Peyer's patch (tissue), 4 donors: ENCODE measurements around the gene PRSS12. TPM values are rescaled to one million over a fixed set of nuclear protein-coding genes. Genes with fewer than 3 reads are reported as not detected.

ENCODE experiments used
- DNase-seq, 3 donors: peaks; one replicate each; pipeline ENCODE4 v3.0.0-alpha.2; 2017 to 2019
- H3K27ac ChIP-seq, 4 donors: fragments of 200-600 bp; sonication (generic); one replicate each; pipeline ENCODE4 v1.5.1; 2016 to 2019
- H3K27me3 ChIP-seq, 2 donors: fragments of 200-600 bp; sonication (generic); one replicate each; pipeline ENCODE4 v1.5.1; 2019
- H3K36me3 ChIP-seq, 3 donors: fragments of 200-600 bp; sonication (generic); one replicate each; pipeline ENCODE4 v1.5.1; 2016 to 2019
- H3K4me1 ChIP-seq, 4 donors: fragments of 200-600 bp; sonication (generic); one replicate each; pipeline ENCODE4 v1.5.1; 2016 to 2019
- H3K4me3 ChIP-seq, 4 donors: fragments of 200-600 bp; sonication (generic); 1 replicate in 3 of 4; 2 replicates in 1 of 4; pipeline ENCODE4 v1.5.1; 2016 to 2019; ENCODE audit warnings: mild to moderate bottlenecking in 1 of 4
- H3K9me3 ChIP-seq, 4 donors: fragments of 200-600 bp; sonication (generic); one replicate each; pipeline ENCODE4 v1.5.1; 2016 to 2019; ENCODE audit warnings: mild to moderate bottlenecking in 1 of 4
- CTCF ChIP-seq, 6 experiments: fragments of 450-650 bp in 4 of 6; fragments of 200-600 bp in 2 of 6; sonication (generic) in 1 of 6; IDR thresholded peaks; one replicate each; pipeline ENCODE4 v1.5.1; 2017 to 2019; ENCODE audit warnings: antibody characterized with exemption in 6 of 6, mild to moderate bottlenecking in 3 of 6, moderate library complexity in 1 of 6
- POLR2A ChIP-seq, 2 donors: fragments of 450-650 bp; IDR thresholded peaks; one replicate each; pipeline ENCODE4 v1.5.1; 2017; ENCODE audit warnings: antibody characterized with exemption in 2 of 2, mild to moderate bottlenecking in 2 of 2, moderate library complexity in 2 of 2
- total RNA-seq, 4 donors: library from RNA; depleted of rRNA; stranded (reverse); fragments of >200 nt; gene quantifications; one replicate each; pipeline ENCODE4 v1.1.0, GENCODE V29; 2016

The PRSS12 gene
- total RNA-seq, 4 donors from 2014 or later: 23.1 to 71.0 (median 44.1) TPM

GRCh38 chr4:118381902-118382301, 29.1 kb upstream of the PRSS12 start:
- Histone ChIP-seq H3K27me3 (no peaks in the 10 kb centered on the region), H3K4me3 (no peak overlapping the region), H3K4me1 (no peaks in the 10 kb centered on the region), H3K9me3 (no peaks in the 10 kb centered on the region), H3K27ac (no peak overlapping the region), H3K36me3 (no peaks in the 10 kb centered on the region)
- TF ChIP-seq POLR2A (IDR thresholded peaks at IDR 0.05) (no peak), CTCF (IDR thresholded peaks at IDR 0.05) (no peak)
- no peak for DNase-seq

- DNase-seq: no peak
- Histone ChIP-seq H3K4me3 (no peak overlapping the region), H3K36me3 (no peaks in the 10 kb centered on the region), H3K27ac (no peak overlapping the region), H3K27me3 (no peaks in the 10 kb centered on the region), H3K4me1 (no peaks in the 10 kb centered on the region), H3K9me3 (no peaks in the 10 kb centered on the region)
- TF ChIP-seq POLR2A (IDR thresholded peaks at IDR 0.05) (no peak), CTCF (IDR thresholded peaks at IDR 0.05) (no peak)
Measured at GRCh38 chr4:118373614-118374255, 20.9 kb upstream of the PRSS12 start.

- Histone ChIP-seq H3K27me3 (no peaks in the 10 kb centered on the region), H3K4me3 (no peak overlapping the region), H3K9me3 (no peaks in the 10 kb centered on the region), H3K36me3 (no peaks in the 10 kb centered on the region), H3K27ac (no peak overlapping the region), H3K4me1 (no peaks in the 10 kb centered on the region)
- no peak for DNase-seq
- TF ChIP-seq POLR2A (IDR thresholded peaks at IDR 0.05) (no peak), CTCF (IDR thresholded peaks at IDR 0.05) (no peak)
Measured at GRCh38 chr4:118372251-118372650, 19.4 kb upstream of the PRSS12 start.

- no peak overlapping the region for H3K27ac ChIP-seq
- no peaks in the 10 kb centered on the region for H3K27me3 ChIP-seq
- no peak for DNase-seq
- H3K4me1 ChIP-seq: no peaks in the 10 kb centered on the region
- no peaks in the 10 kb centered on the region for H3K9me3 ChIP-seq
- no peak overlapping the region for H3K4me3 ChIP-seq
- H3K36me3 ChIP-seq: no peaks in the 10 kb centered on the region
- TF ChIP-seq CTCF (IDR thresholded peaks at IDR 0.05) (no peak), POLR2A (IDR thresholded peaks at IDR 0.05) (no peak)
Measured at GRCh38 chr4:118369231-118369630, 16.4 kb upstream of the PRSS12 start.

- TF ChIP-seq POLR2A (IDR thresholded peaks at IDR 0.05) (no peak), CTCF (IDR thresholded peaks at IDR 0.05) (no peak)
- H3K4me3 ChIP-seq: no peak overlapping the region
- DNase-seq: no peak
Measured at GRCh38 chr4:118367872-118368271, 15.1 kb upstream of the PRSS12 start.

GRCh38 chr4:118367361-118367760, 14.6 kb upstream of the PRSS12 start:
- TF ChIP-seq POLR2A (IDR thresholded peaks at IDR 0.05): no peak
- no peak for TF ChIP-seq CTCF (IDR thresholded peaks at IDR 0.05)
- no peak for DNase-seq
- Histone ChIP-seq H3K4me3 (no peak overlapping the region), H3K36me3 (no peaks in the 10 kb centered on the region), H3K4me1 (no peaks in the 10 kb centered on the region), H3K9me3 (no peaks in the 10 kb centered on the region), H3K27ac (no peak overlapping the region), H3K27me3 (no peaks in the 10 kb centered on the region)

More at GRCh38 chr4:118367872-118368271, 15.1 kb upstream of the PRSS12 start:
- Histone ChIP-seq H3K27ac (no peak overlapping the region), H3K27me3 (no peaks in the 10 kb centered on the region), H3K9me3 (no peaks in the 10 kb centered on the region), H3K36me3 (no peaks in the 10 kb centered on the region), H3K4me1 (no peaks in the 10 kb centered on the region)
